ENCODE data around the gene SFSWAP.

GRCh38 chr12:131736446-131737149 is 25.7 kb downstream of the SFSWAP start:
- TF ChIP-seq TAF1 (IDR thresholded peaks at IDR 0.05; ENCODE audit: borderline replicate concordance, insufficient read depth, low read length): no peak
- no peak for TF ChIP-seq REST (IDR thresholded peaks at IDR 0.05; ENCODE audit: insufficient read depth in 1 of 2, low read depth in 2 of 2, low read length in 2 of 2)
